HPDE6-E6E7 (cell line): ENCODE measurements around the gene KSR2.
A peak's percentile ranks its signal among the peaks of the same experiment; 100 is the strongest.
"Not testable (repeated sequence)": the region's sequence is repeated elsewhere in the genome, so short reads cannot be mapped to it uniquely, and the experiment has no call there.

Experiments
- DNase-seq: peaks from one replicate; pipeline ENCODE4 v3.0.0; 2011; ENCODE audit warnings: missing footprints; ENCODE audit errors: extremely low spot score

The KSR2 gene

DNA sequence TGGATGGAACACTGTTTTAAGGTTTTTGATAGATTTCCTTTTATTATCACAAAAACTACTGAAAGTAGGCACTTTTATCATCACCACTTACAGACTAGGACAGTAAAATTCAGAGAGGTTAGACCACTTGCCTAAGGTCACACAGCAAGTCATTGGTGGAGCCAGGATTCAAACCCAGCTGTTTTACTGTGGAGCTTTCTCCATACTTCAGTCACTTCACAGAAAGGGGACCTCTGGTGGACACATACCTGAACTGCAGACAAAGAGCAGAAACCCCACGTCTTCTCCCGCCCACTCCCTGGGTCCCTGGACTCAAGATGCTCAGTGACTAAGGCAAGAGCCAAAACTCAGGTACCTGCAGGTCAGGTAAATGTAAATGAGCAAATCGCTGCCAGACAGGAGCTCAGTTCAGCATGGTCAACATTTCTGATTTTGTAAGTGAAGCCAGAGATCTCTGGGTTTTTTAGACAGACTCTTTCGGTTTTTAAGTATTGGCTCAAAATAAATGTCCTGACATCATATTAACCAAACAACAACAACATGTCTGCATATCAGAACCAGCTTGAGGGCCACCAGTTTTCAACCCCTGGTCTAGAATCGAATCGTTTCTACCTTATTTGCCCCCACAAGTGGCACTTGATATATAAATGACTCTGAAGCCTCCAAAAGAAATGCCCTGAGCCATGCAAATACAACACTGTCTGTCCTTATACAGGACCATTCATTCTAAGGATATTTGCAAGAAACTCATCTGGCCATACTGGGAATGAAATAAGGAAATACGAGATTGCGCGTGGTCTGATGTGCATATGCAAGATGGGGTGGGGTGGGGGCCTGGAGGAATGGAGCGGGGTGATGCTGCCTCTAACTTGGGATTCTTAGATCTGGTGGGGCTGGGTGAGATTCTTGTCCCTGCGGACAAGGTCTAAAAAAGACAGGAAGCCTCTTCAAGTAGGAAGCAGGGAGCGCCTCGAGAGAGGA lies 110.9 kb downstream of the KSR2 start:
- DNase-seq, result no peak

DNA sequence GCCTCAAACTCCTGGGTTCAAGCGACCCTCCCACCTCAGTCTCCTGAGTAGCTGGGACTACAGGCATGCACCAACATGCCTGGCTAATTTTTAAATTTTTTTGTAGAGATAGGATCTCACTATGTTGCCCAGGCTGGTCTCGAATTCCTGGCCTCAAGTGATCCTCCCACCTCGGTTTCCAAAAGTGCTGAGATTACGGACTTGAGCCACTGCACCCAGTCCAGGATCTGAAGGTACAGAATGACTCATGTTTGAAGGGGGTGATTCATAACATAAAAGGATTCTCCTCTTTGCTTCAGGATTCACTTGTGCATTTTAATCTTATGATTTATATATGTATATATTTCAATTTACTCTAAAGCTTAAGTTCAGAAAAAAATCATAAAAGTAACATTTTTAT lies 111.7 kb downstream of the KSR2 start:
- not testable (repeated sequence) for DNase-seq

DNA sequence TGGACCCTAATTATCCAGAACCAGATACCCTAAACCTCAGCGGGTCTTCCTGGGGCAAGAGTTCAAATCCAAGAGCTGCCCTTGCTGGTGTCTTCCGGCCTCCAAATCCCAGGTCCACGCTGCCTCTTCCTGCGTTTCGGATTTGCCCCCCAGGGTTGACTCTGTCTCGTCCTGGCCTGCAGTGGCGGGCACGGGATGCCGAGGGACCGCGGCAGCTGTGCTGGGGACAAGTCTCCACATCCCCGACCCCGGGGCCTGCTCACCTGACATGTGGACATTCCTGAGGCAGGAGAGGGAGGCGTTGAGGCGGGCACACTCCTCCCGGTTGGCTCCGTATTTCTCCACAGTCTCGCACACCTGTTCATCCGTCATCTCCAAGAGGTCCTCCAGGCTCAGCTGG lies 113.6 kb downstream of the KSR2 start:
- no peak for DNase-seq

DNA sequence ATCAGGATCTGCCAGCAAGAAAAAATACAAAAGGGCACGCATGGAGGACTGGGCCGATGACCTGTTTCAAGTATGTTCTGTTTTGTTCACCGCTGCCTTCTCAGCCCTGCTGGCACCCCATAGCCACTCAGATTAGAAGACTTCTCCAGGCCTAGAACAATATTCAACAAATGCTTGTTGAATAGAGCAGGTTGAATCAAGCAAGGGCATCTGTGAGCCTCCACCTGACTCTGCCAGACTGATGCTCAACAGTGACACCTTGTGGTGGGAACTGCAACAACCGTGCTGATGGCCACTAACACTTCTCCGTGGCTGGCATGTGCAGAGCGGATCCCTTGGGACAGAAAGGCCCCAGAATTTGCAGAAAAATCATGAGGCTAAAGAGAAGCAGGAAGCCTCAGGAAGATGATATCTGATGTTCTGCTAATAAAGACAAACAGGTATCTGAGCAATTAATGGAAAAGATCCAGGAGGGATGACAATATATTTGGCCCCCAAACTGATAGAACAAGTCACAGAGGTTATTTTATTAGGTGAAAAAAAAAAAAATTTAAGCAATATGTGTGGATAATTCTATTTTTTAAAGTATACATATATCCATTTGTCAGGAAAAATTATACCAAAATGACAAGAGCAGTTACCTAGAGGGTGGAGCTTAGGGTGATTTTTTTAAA lies 114.3 kb downstream of the KSR2 start:
- peak; percentile 31 for DNase-seq

DNA sequence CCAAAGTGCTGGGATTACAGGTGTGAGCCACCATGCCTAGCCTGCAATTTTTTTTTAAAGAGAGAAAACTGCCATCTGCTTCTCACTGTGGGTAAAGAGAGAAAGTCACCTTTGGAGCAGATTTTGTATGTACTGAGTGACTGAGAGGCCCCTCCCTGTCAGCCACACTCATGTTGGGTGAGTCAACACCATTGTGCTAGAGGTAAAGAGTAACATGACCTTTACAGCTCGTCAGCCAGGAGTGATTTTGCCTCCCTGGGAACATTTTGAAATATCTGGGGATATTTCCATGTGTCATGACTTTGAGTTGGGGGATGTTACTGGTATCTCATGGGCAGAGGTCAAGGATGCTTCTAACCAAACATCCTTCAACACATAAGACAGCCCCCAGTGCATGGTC lies 115.2 kb downstream of the KSR2 start:
- peak; percentile 37 for DNase-seq

DNA sequence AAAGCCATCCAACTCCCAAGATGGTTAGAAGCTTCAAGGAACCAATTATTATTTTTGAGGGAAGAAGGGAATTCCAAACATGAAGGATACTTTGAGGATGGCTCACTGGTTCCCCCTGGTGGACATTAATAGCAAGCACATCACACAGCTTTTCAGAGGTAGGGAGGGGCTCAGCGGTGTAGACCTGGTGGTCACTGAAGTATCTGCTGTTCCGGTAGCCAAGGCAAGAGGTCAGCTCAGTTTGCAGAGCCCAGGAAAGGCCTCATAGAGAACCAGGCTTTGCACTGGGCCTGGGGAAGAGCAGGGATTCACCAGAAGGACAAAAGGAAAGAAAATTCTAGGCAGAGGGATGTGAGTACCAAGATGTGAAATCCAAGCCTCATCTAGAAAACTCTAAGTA lies 118.7 kb downstream of the KSR2 start:
- peak; percentile 36 for DNase-seq

DNA sequence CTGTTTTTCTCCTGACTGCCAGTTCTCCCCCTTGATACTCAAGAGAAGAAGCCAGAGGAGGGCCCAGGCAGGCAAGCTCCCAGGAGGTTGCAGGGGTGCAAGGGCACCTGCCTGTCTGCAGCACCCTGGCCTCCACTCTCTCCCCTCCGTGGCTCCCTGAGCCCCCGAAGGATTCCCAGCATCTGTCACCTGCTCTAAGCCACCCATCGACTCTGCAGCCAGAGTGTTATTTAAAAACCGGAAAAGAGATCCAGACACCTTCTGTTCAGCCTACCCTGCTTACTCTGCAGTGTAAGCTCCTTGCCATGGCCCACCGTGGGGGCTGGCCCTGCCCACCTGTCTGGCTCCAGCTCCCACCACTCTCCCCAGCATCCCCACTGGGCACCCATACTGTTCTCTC lies 121.4 kb downstream of the KSR2 start:
- DNase-seq, result no peak

DNA sequence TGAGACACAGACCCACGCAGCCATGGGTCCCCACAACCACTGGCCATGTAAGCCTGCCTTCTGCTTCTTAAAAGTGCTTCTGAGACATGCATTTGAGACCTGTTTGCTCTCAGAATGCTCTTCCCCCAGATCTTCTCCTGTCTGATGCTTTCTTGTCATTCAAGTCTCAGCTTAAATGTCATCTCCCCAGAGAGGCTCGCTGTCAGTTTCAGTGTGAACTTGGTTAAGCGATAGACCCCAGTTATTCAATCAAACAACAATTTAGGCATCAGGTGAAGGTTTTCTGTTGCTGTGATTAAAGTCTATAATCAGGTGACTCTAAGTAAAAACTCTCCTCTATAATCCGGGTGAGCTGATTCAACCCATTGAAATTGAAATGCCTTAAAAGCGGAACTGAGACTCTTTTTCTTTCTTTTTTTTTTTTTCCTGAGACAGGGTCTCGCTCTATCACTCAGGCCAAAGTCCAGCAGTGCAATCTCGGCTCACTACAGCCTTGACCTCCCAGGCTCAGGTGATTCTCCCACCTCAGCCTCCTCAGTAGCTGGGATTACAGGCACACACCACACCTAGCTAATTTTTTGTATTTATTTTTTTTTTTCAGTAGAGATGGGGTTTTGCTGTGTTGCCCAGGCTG lies 123.4 kb downstream of the KSR2 start:
- DNase-seq, result no peak

DNA sequence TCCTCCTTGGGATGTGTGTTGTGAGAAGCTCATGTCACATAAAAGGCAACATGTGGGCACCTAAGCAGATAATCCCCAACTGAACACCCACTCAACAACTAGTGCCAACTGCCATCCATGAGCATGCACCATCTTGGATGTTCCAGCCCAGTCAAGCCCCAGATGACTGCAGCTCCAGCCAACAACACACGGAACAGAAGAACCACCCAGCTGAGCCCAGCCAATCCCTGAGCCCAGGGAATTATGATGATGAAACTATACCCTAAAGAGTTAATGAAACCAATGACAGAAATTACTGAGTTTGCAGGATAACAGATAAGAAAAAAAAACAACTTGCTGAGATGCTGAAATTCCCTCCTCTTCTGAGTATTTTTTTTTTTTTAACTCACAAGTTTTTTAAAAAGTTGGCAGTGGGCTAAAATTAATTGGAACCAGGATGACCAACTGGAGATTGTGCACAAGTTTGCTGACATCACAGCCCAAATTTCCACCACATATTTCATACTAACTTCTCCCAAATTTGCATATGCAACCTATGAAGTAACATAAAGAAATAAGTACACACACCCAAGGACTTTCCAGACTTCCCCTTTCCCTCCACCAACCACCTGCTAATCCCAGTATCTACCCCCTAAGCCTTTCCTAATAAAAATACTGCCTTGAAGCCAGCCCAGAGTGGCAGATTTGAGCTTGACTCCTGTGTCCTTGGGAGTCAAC lies 124.5 kb downstream of the KSR2 start:
- no peak for DNase-seq

DNA sequence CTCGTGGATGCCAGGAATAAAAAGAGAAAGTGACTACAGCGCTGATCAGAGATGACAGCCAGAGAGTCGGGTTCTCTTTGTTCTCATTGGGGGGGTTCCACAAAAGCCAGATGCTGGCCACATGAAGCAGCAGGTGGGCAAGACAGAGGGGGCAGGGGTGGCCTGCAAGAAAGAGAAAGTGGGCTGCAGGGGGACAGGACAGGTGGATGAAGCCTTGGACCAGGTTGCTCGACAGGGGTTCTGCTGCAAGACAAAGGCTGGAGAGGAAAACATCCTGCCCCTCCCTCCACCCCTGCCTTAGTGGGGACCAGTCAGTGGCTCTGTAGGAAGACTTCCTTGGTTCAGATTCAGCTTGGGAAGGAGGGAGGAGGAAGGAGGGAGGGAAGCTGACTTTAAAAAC lies 126.2 kb downstream of the KSR2 start:
- DNase-seq, result no peak

DNA sequence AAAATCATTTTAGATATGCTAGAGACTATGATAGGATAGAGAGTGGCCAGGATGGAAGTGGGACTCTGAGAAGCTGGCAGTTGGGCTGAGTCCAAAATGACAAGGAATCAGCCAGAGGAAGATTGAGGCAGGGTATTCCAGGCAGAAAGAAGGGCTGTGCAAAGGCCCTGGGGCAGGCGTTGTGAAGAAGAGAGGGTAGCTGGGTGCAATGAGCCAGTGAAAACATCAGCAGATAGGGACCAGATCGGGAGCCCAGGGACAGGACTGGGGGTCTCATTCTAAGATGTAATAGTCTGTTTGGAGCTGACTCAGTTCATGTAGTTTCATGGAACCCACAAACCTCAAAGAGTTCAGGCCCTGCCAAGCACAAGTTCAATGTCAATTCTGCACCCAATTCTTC lies 126.6 kb downstream of the KSR2 start:
- DNase-seq, result no peak

DNA sequence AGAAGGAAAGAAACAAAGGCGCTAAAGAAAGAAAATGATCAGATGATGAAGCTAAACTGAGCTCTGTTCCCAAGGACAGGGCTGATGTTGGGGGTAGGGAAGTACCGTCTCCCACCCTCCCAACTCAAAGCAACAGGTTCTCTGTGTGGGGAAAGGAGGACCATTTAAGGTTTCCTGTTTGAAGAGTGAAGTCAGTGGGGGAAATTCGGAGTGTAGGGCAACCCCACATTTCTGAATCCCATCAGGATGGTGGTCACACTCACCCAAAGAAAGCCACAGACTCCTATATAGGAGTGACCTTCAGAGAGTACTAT lies 131.1 kb downstream of the KSR2 start:
- DNase-seq, result no peak

DNA sequence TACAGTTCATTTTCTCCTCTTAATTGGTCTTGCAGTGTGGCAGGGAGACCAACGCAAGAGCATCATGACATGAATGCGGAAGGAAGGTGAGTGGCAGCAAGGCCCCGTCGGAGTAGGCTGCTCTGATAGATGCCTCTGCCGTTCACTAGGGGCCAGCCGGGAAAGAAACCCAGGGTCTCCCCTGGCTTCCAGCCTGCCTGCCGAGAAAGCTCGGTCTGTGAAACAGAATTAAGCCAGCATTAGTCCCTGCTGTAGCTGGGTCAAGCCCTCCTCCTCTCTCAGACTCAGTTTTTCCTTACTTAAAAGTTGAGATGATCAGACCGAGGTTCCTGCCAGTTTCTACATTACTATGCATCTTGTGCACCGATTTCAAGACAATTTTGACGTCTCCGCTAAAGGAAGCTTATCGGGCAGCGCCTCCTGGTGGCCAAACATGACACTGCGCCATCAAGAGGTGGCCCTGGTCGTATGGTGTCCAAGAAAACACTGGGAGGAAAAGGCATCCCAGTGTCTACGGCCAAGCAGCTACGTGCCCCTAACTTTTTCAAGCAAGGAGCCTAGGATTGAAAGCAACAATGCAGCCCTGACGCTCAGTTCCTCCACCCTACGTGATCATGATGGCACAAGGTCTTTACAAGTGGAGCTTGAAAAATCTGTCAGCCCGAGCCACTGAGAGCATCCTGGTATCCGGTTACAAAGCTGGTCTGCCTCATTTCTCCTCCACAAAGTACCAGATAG lies 131.6 kb downstream of the KSR2 start:
- DNase-seq, result peak; percentile 52

DNA sequence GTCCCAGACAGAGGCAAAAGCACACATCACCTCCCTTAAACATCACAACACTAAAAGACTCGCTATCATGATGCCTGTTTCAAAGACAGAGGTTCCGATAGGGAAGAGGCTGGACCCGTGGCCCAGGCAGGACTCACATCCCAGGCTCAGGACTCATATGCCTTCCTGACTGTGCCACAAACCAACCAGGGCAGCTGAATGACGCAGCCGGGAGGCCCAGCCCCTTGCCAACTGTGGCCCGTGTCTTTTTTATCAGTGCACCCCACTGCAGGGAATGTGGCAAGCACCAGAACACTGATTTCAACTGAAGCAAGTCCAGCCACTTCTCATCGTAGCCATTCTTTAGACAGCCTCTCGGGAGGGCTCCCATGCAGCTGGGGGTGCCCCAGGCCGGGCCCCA lies 132.3 kb downstream of the KSR2 start:
- no peak for DNase-seq

DNA sequence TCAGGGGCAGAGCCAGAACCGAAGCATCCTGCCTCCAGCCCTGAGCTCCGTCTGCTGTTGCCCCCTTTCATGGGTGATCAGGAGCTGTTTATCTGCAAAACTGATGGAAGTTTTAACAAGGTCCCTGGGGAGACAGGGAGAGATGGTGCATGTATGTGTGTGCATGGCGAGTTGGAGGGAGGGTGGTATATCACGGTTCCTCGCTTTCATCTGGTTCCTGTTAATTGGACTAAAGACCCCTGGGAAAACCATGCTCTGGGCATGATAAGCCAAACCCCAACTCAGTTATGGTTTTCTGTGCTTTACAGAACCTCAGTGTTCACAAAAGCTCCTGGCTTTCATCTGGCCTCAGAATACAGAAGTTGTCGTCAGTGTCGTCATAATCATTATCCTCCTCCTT lies 133.6 kb downstream of the KSR2 start:
- no peak for DNase-seq

DNA sequence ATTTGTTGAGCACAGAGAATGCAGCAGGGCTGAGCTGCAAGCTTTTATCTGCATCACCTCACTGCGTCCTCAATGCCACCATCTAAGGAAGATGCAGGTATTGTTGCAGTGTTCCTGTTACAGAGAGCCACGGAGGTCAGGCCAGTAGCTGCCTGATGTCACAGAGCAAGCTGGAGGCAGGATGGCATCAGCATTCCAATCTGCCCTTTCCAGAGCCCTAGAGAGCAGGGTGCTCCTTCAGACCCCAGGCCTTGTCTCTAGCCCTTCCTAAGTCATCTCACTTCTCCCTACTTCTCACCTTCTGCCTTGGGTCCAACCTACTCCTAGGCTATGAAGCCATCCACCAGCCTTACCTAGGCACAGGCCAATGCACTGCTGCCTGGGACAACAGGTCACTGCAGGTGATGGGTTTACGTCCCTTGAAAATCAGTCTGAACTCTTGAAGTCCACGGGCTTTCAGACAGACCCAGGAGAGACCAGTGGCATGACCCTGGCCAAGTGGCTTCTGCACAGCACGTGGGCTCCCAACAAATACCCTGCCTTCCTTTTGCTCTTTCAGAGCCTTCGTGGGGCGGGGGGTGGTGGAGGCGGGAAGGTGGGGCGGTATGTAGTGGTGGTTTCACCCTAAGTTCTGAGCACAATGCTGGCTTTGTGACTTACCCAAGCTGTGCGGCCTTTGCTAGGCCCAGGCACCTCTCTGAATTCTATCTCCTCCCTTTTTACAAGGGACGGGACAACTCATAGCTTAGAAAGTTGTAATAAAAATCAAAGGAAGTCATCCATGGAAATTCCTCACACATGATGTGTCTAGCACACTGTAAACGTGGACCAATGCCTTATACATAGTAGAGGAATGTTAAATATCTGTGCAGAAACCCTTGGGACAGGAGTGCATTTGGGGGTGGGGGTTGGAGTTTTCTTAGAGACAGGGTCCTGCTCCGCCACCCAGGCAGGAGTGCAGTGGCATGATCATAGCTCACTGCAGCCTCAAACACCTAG lies 136.0 kb downstream of the KSR2 start:
- no peak for DNase-seq

DNA sequence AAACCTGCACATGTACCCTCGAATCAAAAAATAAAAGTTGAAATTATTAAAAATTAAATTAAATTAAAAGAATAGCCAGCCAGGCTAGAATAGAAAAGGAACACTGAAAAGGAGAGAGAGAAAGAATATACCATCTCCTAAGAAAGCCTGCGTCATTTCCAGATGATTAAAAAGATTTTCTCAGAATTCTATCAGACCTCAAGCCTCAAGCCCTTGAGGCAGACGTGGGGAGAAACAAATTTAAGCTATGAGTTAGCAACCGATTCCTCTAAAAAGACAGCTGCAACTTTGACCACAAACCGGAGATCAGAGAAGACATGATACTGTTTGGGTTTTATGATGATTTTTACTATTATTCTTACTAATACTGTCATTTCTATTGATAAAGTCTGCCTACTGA lies 138.3 kb downstream of the KSR2 start:
- no peak for DNase-seq

DNA sequence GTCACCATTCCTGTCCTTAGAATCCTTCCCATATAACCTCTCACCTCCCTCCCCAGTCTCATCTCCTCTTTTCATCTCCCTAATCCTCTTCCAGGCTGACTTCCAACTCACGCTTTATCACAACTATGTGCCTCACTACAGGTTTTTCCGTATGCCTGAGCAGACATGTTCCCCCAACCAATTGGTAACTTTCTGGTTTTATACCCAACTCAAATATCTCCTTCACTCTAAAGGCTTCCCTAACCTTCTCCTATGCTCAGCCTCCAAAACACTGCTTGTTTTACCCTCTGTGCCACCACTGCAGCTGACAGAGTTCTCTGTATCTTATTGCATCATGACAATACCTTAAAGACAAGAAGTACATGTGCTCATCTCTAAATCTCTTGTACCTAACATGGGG lies 139.7 kb downstream of the KSR2 start:
- DNase-seq, result no peak

DNA sequence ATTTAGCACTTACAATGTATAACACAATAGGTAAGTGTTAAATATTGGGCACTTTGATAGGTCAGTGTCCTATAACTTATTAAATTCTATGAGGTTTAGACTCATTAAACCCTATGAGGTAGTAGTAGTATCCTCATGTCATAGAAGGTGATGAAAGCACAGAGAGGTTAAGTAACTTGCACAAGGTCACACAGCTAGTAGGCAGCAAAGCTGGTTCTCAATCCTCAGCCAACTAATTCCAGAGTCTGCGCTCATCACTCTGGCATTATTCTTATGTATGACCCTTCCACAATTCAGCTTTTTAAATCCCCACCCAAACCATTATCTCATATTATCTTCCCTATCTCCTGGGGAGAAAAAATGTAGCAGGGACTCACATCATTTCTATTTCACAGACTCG lies 141.1 kb downstream of the KSR2 start:
- no peak for DNase-seq

DNA sequence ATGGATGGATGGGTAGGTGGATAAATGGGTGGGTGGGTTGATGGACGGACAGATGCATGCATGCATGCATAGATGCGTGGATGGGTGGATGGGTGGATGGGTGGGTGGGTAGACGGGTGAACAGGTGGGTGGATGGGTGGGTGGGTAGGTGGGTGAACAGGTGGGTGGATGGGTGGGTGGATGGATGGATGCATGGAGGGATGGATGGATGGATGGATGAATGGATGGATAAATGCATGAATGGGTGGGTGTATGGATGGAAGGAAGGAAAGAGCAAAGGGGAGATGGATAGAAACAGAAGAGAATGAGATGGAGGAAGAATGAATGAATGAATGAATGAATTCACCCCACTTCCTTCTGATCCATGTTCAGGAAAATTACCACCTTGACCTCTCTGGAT lies 143.0 kb downstream of the KSR2 start:
- DNase-seq, result no peak
